KBM-7 (cell line): ENCODE measurements around the gene HNRNPA1.
"Not testable (repeated sequence)": the region's sequence is repeated elsewhere in the genome, so short reads cannot be mapped to it uniquely, and the experiment has no call there.

Source experiments
- DNase-seq: peaks from one replicate; pipeline ENCODE4 v3.0.0-alpha.2; 2015
- in situ Hi-C: fragments of 300-500 bp; cut with MboI; formaldehyde crosslinking; loops from 2 replicates; pipeline ENCODE4 v1.14.3; 2020; ENCODE audit warnings: low sequenced_read_pairs, low pct_unique_long_range_greater_than_20kb, mixed read lengths

The HNRNPA1 gene

GRCh38 chr12:54294152-54294952 is 13.8 kb downstream of the HNRNPA1 start:
- in situ Hi-C loops = no loop called here
- DNase-seq = peak; percentile 83

- in situ Hi-C loops = no loop called here
- DNase-seq = no peak
Observed at GRCh38 chr12:54294953-54295566, 14.5 kb downstream of the HNRNPA1 start.

GRCh38 chr12:54296393-54297099 is 16.0 kb downstream of the HNRNPA1 start:
- no peak for DNase-seq
- in situ Hi-C loops = no loop called here

GRCh38 chr12:54298904-54299303 is 18.4 kb downstream of the HNRNPA1 start:
- DNase-seq = no peak
- in situ Hi-C loops = no loop called here

- in situ Hi-C loops = no loop called here
- DNase-seq = no peak
Observed at GRCh38 chr12:54299515-54300224, 19.1 kb downstream of the HNRNPA1 start.

GRCh38 chr12:54300225-54300731 is 19.8 kb downstream of the HNRNPA1 start:
- in situ Hi-C loops = no loop called here
- DNase-seq = no peak

GRCh38 chr12:54300732-54301427 is 20.4 kb downstream of the HNRNPA1 start, which contains the start of gene NFE2:
Gene NFE2, minus strand, starts transcription at chr12:54301015. Its CDS starts 5,767 bp downstream, at chr12:54295248.
- DNase-seq = peak; percentile 92
- in situ Hi-C loops = no loop called here

GRCh38 chr12:54301428-54302048 is 21.0 kb downstream of the HNRNPA1 start:
- in situ Hi-C loops = no loop called here
- no peak for DNase-seq

GRCh38 chr12:54303640-54304039 is 23.1 kb downstream of the HNRNPA1 start:
- in situ Hi-C loops = no loop called here
- DNase-seq = no peak

- in situ Hi-C loops = no loop called here
- DNase-seq = peak; percentile 99
Observed at GRCh38 chr12:54304187-54304810, 23.8 kb downstream of the HNRNPA1 start.

GRCh38 chr12:54306925-54307741 is 26.6 kb downstream of the HNRNPA1 start:
- in situ Hi-C loops = no loop called here
- DNase-seq = peak; percentile 99

- no peak for DNase-seq
- in situ Hi-C loops = no loop called here
Observed at GRCh38 chr12:54311051-54311450, 30.5 kb downstream of the HNRNPA1 start.

- DNase-seq, in situ Hi-C loops: not testable (repeated sequence)
Observed at GRCh38 chr12:54312309-54312708, 31.8 kb downstream of the HNRNPA1 start.

- no peak for DNase-seq
- in situ Hi-C loops = no loop called here
Observed at GRCh38 chr12:54321363-54321762, 40.8 kb downstream of the HNRNPA1 start.

GRCh38 chr12:54324617-54325441 is 44.3 kb downstream of the HNRNPA1 start, which contains the start of gene COPZ1:
Gene COPZ1, plus strand, starts transcription at chr12:54325131. Its CDS starts 33 bp downstream, at chr12:54325164.
- peak; percentile 99 for DNase-seq

GRCh38 chr12:54325442-54326109 is 45.0 kb downstream of the HNRNPA1 start:
- in situ Hi-C loops, DNase-seq: not testable (repeated sequence)

More at GRCh38 chr12:54324617-54325441, 44.3 kb downstream of the HNRNPA1 start, which contains the start of gene COPZ1:
- in situ Hi-C loops = no loop called here
